ENCODE measurements around the gene MYCT1.
"Not testable (repeated sequence)": the region's sequence is repeated elsewhere in the genome, so short reads cannot be mapped to it uniquely, and the experiment has no call there.

MYCT1 gene

GRCh38 chr6:152697634-152698033, at the start of gene MYCT1:
Gene MYCT1, plus strand, starts transcription at chr6:152697897. Its CDS starts 6 bp downstream, at chr6:152697903.
- Mint-ChIP-seq H3K27ac (no peak within 1 kb of the TSS), H3K9me3 (no peaks in the 10 kb centered on the region), H3K4me3 (no peak within 1 kb of the TSS), H3K4me1 (no peaks in the 10 kb centered on the region), H3K27me3 (peaks cover 11% of the 10 kb centered on the region), H3K36me3 (no peaks in the 10 kb centered on the region)

- Mint-ChIP-seq H3K4me3 (no peak overlapping the region), H3K27me3 (peaks cover 13% of the 10 kb centered on the region), H3K27ac (no peak overlapping the region), H3K36me3 (no peaks in the 10 kb centered on the region), H3K9me3 (no peaks in the 10 kb centered on the region), H3K4me1 (no peaks in the 10 kb centered on the region)
Measured at GRCh38 chr6:152648105-152648504, 49.6 kb upstream of the MYCT1 start.

- Mint-ChIP-seq H3K36me3 (no peaks in the 10 kb centered on the region), H3K4me1 (no peaks in the 10 kb centered on the region), H3K4me3 (no peak overlapping the region), H3K9me3 (no peaks in the 10 kb centered on the region), H3K27ac (no peak overlapping the region), H3K27me3 (peaks cover 9% of the 10 kb centered on the region)
Measured at GRCh38 chr6:152651986-152652385, 45.7 kb upstream of the MYCT1 start.

GRCh38 chr6:152661776-152662175, 35.9 kb upstream of the MYCT1 start:
- H3K36me3 Mint-ChIP-seq = no peaks in the 10 kb centered on the region
- no peak overlapping the region for H3K27ac Mint-ChIP-seq
- H3K27me3 Mint-ChIP-seq = peaks cover 2% of the 10 kb centered on the region
- H3K4me1 Mint-ChIP-seq = no peaks in the 10 kb centered on the region
- H3K4me3 Mint-ChIP-seq = no peak overlapping the region
- no peaks in the 10 kb centered on the region for H3K9me3 Mint-ChIP-seq

- Mint-ChIP-seq H3K4me3 (no peak overlapping the region), H3K27ac (no peak overlapping the region), H3K4me1 (no peaks in the 10 kb centered on the region), H3K9me3 (no peaks in the 10 kb centered on the region), H3K36me3 (no peaks in the 10 kb centered on the region), H3K27me3 (peaks cover 10% of the 10 kb centered on the region)
Measured at GRCh38 chr6:152669895-152670294, 27.8 kb upstream of the MYCT1 start.

GRCh38 chr6:152671171-152671570, 26.5 kb upstream of the MYCT1 start:
- Mint-ChIP-seq H3K27me3 (peaks cover 10% of the 10 kb centered on the region), H3K27ac (no peak overlapping the region), H3K4me1 (no peaks in the 10 kb centered on the region), H3K36me3 (no peaks in the 10 kb centered on the region), H3K4me3 (no peak overlapping the region), H3K9me3 (no peaks in the 10 kb centered on the region)

GRCh38 chr6:152673236-152673635, 24.5 kb upstream of the MYCT1 start:
- Mint-ChIP-seq H3K36me3 (no peaks in the 10 kb centered on the region), H3K9me3 (no peaks in the 10 kb centered on the region), H3K4me3 (no peak overlapping the region), H3K27me3 (peaks cover 7% of the 10 kb centered on the region), H3K4me1 (no peaks in the 10 kb centered on the region), H3K27ac (no peak overlapping the region)

- H3K27me3 Mint-ChIP-seq = peaks cover 2% of the 10 kb centered on the region
- H3K9me3 Mint-ChIP-seq = no peaks in the 10 kb centered on the region
- H3K4me1 Mint-ChIP-seq = no peaks in the 10 kb centered on the region
- no peaks in the 10 kb centered on the region for H3K36me3 Mint-ChIP-seq
- H3K4me3 Mint-ChIP-seq = no peak overlapping the region
- no peak overlapping the region for H3K27ac Mint-ChIP-seq
Measured at GRCh38 chr6:152680151-152680550, 17.5 kb upstream of the MYCT1 start.

GRCh38 chr6:152680879-152681517, 16.7 kb upstream of the MYCT1 start:
- no peak overlapping the region for H3K27ac Mint-ChIP-seq
- H3K27me3 Mint-ChIP-seq = peaks cover 2% of the 10 kb centered on the region
- no peaks in the 10 kb centered on the region for H3K36me3 Mint-ChIP-seq
- no peak overlapping the region for H3K4me3 Mint-ChIP-seq
- H3K4me1 Mint-ChIP-seq = no peaks in the 10 kb centered on the region
- no peaks in the 10 kb centered on the region for H3K9me3 Mint-ChIP-seq

GRCh38 chr6:152682141-152682540, 15.6 kb upstream of the MYCT1 start:
- peaks cover 2% of the 10 kb centered on the region for H3K27me3 Mint-ChIP-seq
- no peak overlapping the region for H3K4me3 Mint-ChIP-seq
- no peaks in the 10 kb centered on the region for H3K36me3 Mint-ChIP-seq
- H3K4me1 Mint-ChIP-seq = no peaks in the 10 kb centered on the region
- H3K27ac Mint-ChIP-seq = no peak overlapping the region
- H3K9me3 Mint-ChIP-seq = no peaks in the 10 kb centered on the region

GRCh38 chr6:152682935-152683334, 14.8 kb upstream of the MYCT1 start:
- H3K9me3 Mint-ChIP-seq, H3K27me3 Mint-ChIP-seq: not testable (repeated sequence)

GRCh38 chr6:152685819-152686218, 11.9 kb upstream of the MYCT1 start:
- Mint-ChIP-seq H3K4me3 (no peak overlapping the region), H3K9me3 (no peaks in the 10 kb centered on the region), H3K27ac (no peak overlapping the region), H3K4me1 (no peaks in the 10 kb centered on the region), H3K27me3 (peaks cover 2% of the 10 kb centered on the region), H3K36me3 (no peaks in the 10 kb centered on the region)

More at GRCh38 chr6:152682935-152683334, 14.8 kb upstream of the MYCT1 start:
- not testable (repeated sequence) for H3K27ac Mint-ChIP-seq, H3K4me3 Mint-ChIP-seq, H3K36me3 Mint-ChIP-seq, H3K4me1 Mint-ChIP-seq

GRCh38 chr6:152695372-152696045, 2.2 kb upstream of the MYCT1 start:
- H3K27me3 Mint-ChIP-seq = peaks cover 9% of the 10 kb centered on the region
- H3K4me3 Mint-ChIP-seq = no peak overlapping the region
- no peaks in the 10 kb centered on the region for H3K9me3 Mint-ChIP-seq
- no peaks in the 10 kb centered on the region for H3K36me3 Mint-ChIP-seq
- H3K27ac Mint-ChIP-seq = no peak overlapping the region
- H3K4me1 Mint-ChIP-seq = no peaks in the 10 kb centered on the region

- Mint-ChIP-seq H3K9me3 (no peaks in the 10 kb centered on the region), H3K36me3 (no peaks in the 10 kb centered on the region), H3K27ac (no peak overlapping the region), H3K27me3 (peaks cover 9% of the 10 kb centered on the region), H3K4me1 (no peaks in the 10 kb centered on the region), H3K4me3 (no peak overlapping the region)
Measured at GRCh38 chr6:152696522-152696921, 1.2 kb upstream of the MYCT1 start.

- Mint-ChIP-seq H3K27me3 (peaks cover 11% of the 10 kb centered on the region), H3K4me1 (no peaks in the 10 kb centered on the region), H3K36me3 (no peaks in the 10 kb centered on the region), H3K9me3 (no peaks in the 10 kb centered on the region), H3K4me3 (no peak overlapping the region), H3K27ac (no peak overlapping the region)
Measured at GRCh38 chr6:152698692-152699091, 995 bp downstream of the MYCT1 start.

- Mint-ChIP-seq H3K27me3 (peaks cover 13% of the 10 kb centered on the region), H3K4me1 (no peaks in the 10 kb centered on the region), H3K27ac (no peak overlapping the region), H3K36me3 (no peaks in the 10 kb centered on the region), H3K9me3 (no peaks in the 10 kb centered on the region), H3K4me3 (no peak overlapping the region)
Measured at GRCh38 chr6:152700427-152700826, 2.7 kb downstream of the MYCT1 start.
